ENCODE data around the gene FAM117B.

GRCh38 chr2:202814226-202814625, 179.5 kb downstream of the FAM117B start:
- no peak for TF ChIP-seq CTCF (IDR thresholded peaks at IDR 0.05; ENCODE audit: insufficient read depth, low read length)
- no peak for TF ChIP-seq POLR2AphosphoS5 (IDR thresholded peaks at IDR 0.05; ENCODE audit: low read depth)
